A673 (cell line): ENCODE measurements around the gene HOXD8. TPM values are rescaled to one million over a fixed set of nuclear protein-coding genes. Genes with fewer than 3 reads are reported as not detected.

Experiments used
- BruUV-seq: library from RNA; stranded (reverse); fragments of 400-500 nt; replicated peaks from 2 replicates; lab custom pipeline; 2021; lab: Mats Ljungman, UMichigan
- CTCF ChIA-PET: fragments of 300-600 bp; sonication (Branson Sonifier 250); formaldehyde crosslinking; loops from one replicate; lab custom pipeline; 2022; ENCODE audit warnings: antibody characterized with exemption; lab: Charles Lee
- POLR2A ChIA-PET: fragments of 300-600 bp; sonication (Branson Sonifier 250); formaldehyde crosslinking; loops from one replicate; lab custom pipeline; 2022; ENCODE audit warnings: antibody characterized with exemption; ENCODE audit not compliant: low non-redundant PET; lab: Charles Lee
- DNase-seq: peaks from one replicate; pipeline ENCODE4 v3.0.0-alpha.2; 2015; ENCODE audit warnings: low spot score
- H3K27ac ChIP-seq: fragments of 200-600 bp; sonication (generic); 2 replicates; pipeline ENCODE4 v1.5.1; 2016; ENCODE audit warnings: mixed run types, low read depth, mild to moderate bottlenecking, mixed read lengths, antibody characterized with exemption, low read length; ENCODE audit not compliant: poor library complexity, severe bottlenecking
- H3K27me3 ChIP-seq: fragments of 200-600 bp; sonication (generic); replicated peaks from 2 replicates; pipeline ENCODE4 v1.6.1; 2017; ENCODE audit warnings: mixed run types, low read depth, mild to moderate bottlenecking, mixed read lengths, antibody characterized with exemption, low read length; ENCODE audit not compliant: insufficient read depth, poor library complexity
- H3K36me3 ChIP-seq: fragments of 200-600 bp; sonication (generic); 2 replicates; pipeline ENCODE4 v1.6.1; 2016; ENCODE audit warnings: mixed run types, mild to moderate bottlenecking, mixed read lengths, antibody characterized with exemption, low read length; ENCODE audit not compliant: insufficient read depth, poor library complexity, severe bottlenecking
- H3K4me1 ChIP-seq: fragments of 200-600 bp; sonication (generic); 2 replicates; pipeline ENCODE4 v1.6.1; 2017; ENCODE audit warnings: mixed run types, mild to moderate bottlenecking, mixed read lengths, antibody characterized with exemption, low read length; ENCODE audit not compliant: insufficient read depth, poor library complexity, severe bottlenecking
- H3K4me3 ChIP-seq: fragments of 200-600 bp; sonication (generic); 2 replicates; pipeline ENCODE4 v1.5.1; 2016; ENCODE audit warnings: low read depth, mixed run types, mild to moderate bottlenecking, mixed read lengths, low read length; ENCODE audit not compliant: poor library complexity, severe bottlenecking
- H3K9me3 ChIP-seq: fragments of 200-600 bp; sonication (generic); 2 replicates; pipeline ENCODE4 v1.6.1; 2016; ENCODE audit warnings: mixed run types, low read depth, mild to moderate bottlenecking, mixed read lengths, antibody characterized with exemption, low read length; ENCODE audit not compliant: poor library complexity, severe bottlenecking
- CTCF ChIP-seq: fragments of 300-800, 200-600 bp; sonication (generic); conservative IDR thresholded peaks from 2 replicates; pipeline ENCODE4 v1.5.1; 2017; ENCODE audit warnings: low read depth, mild to moderate bottlenecking, antibody characterized with exemption, low read length, moderate library complexity, mixed read lengths
- EZH2 ChIP-seq: fragments of 200-600 bp; sonication (generic); IDR thresholded peaks from 2 replicates; pipeline ENCODE4 v1.6.1; 2017; ENCODE audit warnings: borderline replicate concordance, low read depth, mild to moderate bottlenecking, mixed read lengths, antibody characterized with exemption, low read length; ENCODE audit not compliant: poor library complexity, severe bottlenecking
- intact Hi-C: fragments of 100-400 bp; cut with micrococcal nuclease; formaldehyde crosslinking; loops from one replicate; pipeline ENCODE4 v1.10.0; 2022; ENCODE audit not compliant: unreplicated experiment
- total RNA-seq: library from RNA; stranded (reverse); gene quantifications from 2 replicates; pipeline ENCODE4 v1.2.3, GENCODE V29; 2021

HOXD8 gene
- total RNA-seq, 1 experiment from 2014 or later, result 56.8 TPM

DNA sequence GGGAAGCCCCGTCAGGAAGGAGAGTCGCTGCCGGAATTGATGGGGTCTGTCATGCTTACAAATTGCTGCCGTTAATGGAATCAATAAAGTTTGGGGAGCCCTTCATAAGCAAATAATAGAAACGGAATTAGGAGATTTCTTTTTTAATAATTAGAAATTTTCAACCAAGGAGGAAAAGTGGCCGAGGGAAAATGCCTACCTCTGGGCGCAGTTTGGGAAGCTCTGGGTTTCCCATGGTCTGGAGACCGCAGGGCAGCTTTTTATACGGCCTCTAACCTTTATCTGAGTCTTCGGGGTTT is 47.0 kb upstream of the HOXD8 start:
- TF ChIP-seq CTCF (no peak), EZH2 (peak; percentile 17)
- Histone ChIP-seq H3K36me3 (no peaks in the 10 kb centered on the region), H3K4me1 (peaks cover 41% of the 10 kb centered on the region), H3K4me3 (peak overlapping the region; percentile 36), H3K27ac (no peak overlapping the region), H3K27me3 (peaks cover 79% of the 10 kb centered on the region), H3K9me3 (no peaks in the 10 kb centered on the region)
- CTCF ChIA-PET, result no interaction called here
- intact Hi-C loops, result loop anchor here (5.0 kb wide), 2 partner anchors 80 to 970 kb away; partner anchors contain the start of gene LNPK
- POLR2A ChIA-PET, result no interaction called here
- no peak for DNase-seq
- BruUV-seq, result no TSS peak

DNA sequence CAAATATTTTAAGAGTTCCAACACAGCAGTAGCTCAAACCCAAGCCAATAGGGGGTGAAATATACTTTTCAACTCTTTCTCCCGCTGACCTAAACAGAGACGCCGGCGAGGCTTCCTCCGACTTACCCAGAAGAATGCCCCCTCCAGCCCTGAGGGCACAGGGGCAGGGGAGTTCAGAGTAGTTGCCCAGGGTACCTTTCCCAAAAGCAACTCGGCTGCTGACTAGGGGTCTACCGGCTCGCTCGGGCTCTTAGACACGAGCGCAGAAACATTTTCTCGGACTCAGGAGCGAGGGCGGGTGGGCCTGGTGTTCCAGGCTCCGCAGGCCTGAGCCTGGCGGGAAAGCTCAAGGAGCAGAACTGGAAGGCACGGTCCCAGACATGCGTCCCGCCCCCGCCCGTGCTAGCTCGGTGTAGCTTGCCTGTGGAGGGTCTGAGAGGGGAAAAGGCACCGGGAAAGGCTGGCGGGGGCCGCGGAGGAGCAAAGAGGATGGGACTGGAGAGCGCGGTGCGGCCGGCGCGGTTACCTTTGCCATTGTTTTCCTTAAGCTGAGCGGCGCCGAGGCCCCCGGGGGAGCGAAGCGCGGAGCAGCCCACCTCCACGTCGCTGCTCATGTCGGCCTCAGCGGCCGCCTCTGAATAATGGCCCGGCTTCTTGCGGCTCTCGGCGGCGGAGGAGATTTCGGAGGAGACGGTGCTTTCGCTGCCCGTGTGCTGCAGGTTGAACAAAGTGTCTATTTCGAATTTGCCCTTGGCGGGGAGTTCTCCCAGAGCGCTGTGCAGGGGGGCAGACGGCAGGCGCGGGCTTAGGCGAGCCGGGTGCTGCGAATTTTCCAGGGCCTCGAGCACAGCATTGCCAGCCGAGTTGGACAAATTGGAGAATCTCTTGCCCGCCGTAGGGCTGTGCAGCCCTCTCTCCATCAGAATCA is 46.4 kb upstream of the HOXD8 start:
- Histone ChIP-seq H3K36me3 (no peaks in the 10 kb centered on the region), H3K27ac (no peak overlapping the region), H3K9me3 (no peaks in the 10 kb centered on the region), H3K27me3 (peaks cover 73% of the 10 kb centered on the region), H3K4me3 (peak overlapping the region; percentile 36), H3K4me1 (peaks cover 38% of the 10 kb centered on the region)
- peak; percentile 51 for DNase-seq
- POLR2A ChIA-PET, result no interaction called here
- intact Hi-C loops, result loop anchor here (5.0 kb wide), 2 partner anchors 81 to 971 kb away; partner anchors contain the start of gene LNPK
- no TSS peak for BruUV-seq
- CTCF ChIA-PET, result no interaction called here
- no peak for TF ChIP-seq CTCF
- peak; percentile 28 for TF ChIP-seq EZH2

- intact Hi-C loops, result loop anchor here (2.0 to 5.0 kb wide), 3 partner anchors 82 to 972 kb away; partner anchors contain the start of gene LNPK
- TF ChIP-seq CTCF (no peak), EZH2 (no peak)
- peak within 1 kb of the TSS; percentile 45 for H3K4me3 ChIP-seq
- no peak for DNase-seq
- H3K9me3 ChIP-seq, result no peaks in the 10 kb centered on the region
- H3K27me3 ChIP-seq, result peaks cover 65% of the 10 kb centered on the region
- ChIA-PET CTCF (interaction anchor here (0.5 to 0.6 kb wide), 2 partner anchors 149 to 710 kb away, joined by 3 to 6 read pairs; no protein-coding TSS in a partner anchor), POLR2A (no interaction called here)
- no peak within 1 kb of the TSS for H3K27ac ChIP-seq
- no TSS peak for BruUV-seq
- H3K4me1 ChIP-seq, result peaks cover 31% of the 10 kb centered on the region
- no peaks in the 10 kb centered on the region for H3K36me3 ChIP-seq
Measured at GRCh38 chr2:176083796-176084261, 45.7 kb upstream of the HOXD8 start, which contains the start of gene EVX2. Gene EVX2, minus strand, starts transcription at chr2:176083962. Its CDS starts 186 bp downstream, at chr2:176083776.
